Mucosa of rectum (tissue), 2 donors: ENCODE data around the gene OR2V1.
"Not testable (repeated sequence)": the region's sequence is repeated elsewhere in the genome, so short reads cannot be mapped to it uniquely, and the experiment has no call there.

ENCODE experiments used
- H3K27ac ChIP-seq, 2 donors: one replicate each; pipeline ENCODE4 v1.7.0; 2013; ENCODE audit warnings: inconsistent platforms in 2 of 2, low read depth in 2 of 2, low read length in 2 of 2
- H3K27me3 ChIP-seq, 2 donors: one replicate each; pipeline ENCODE4 v1.7.0; 2013; ENCODE audit warnings: low read length in 2 of 2; ENCODE audit not compliant: control insufficient read depth in 2 of 2, insufficient read depth in 2 of 2
- H3K36me3 ChIP-seq, 2 donors: one replicate each; pipeline ENCODE4 v1.7.0; 2013; ENCODE audit warnings: low read length in 2 of 2; ENCODE audit not compliant: control insufficient read depth in 2 of 2, insufficient read depth in 2 of 2
- H3K4me1 ChIP-seq, 2 donors: one replicate each; pipeline ENCODE4 v1.7.0; 2013; ENCODE audit warnings: low read length in 2 of 2, mild to moderate bottlenecking in 1 of 2; ENCODE audit not compliant: control insufficient read depth in 2 of 2, insufficient read depth in 2 of 2
- H3K4me3 ChIP-seq, 2 donors: one replicate each; pipeline ENCODE4 v1.7.0; 2013; ENCODE audit warnings: low read length in 2 of 2
- H3K9ac ChIP-seq, 2 donors: one replicate each; pipeline ENCODE4 v1.7.0; 2013; ENCODE audit warnings: low read length in 2 of 2, low read depth in 1 of 2, mild to moderate bottlenecking in 1 of 2
- H3K9me3 ChIP-seq, 2 donors: one replicate each; pipeline ENCODE4 v1.7.0; 2013; ENCODE audit warnings: low read length in 2 of 2; ENCODE audit not compliant: control insufficient read depth in 2 of 2
- donor health status: healthy.
- donor health status: Normal muscosa, but diverticular disease.

Gene OR2V1

GRCh38 chr5:181104606-181105390 lies 26.2 kb downstream of the OR2V1 start:
- not testable (repeated sequence) for H3K9me3 ChIP-seq, H3K9ac ChIP-seq, H3K27ac ChIP-seq, H3K36me3 ChIP-seq, H3K4me3 ChIP-seq, H3K4me1 ChIP-seq
- peaks cover 19 to 21% of the 10 kb centered on the region in 2 donors for H3K27me3 ChIP-seq

GRCh38 chr5:181104259-181104568 lies 26.8 kb downstream of the OR2V1 start:
- not testable (repeated sequence) for H3K27ac ChIP-seq, H3K9me3 ChIP-seq, H3K4me1 ChIP-seq, H3K36me3 ChIP-seq, H3K9ac ChIP-seq, H3K4me3 ChIP-seq
- peaks cover 20 to 27% of the 10 kb centered on the region in 2 donors for H3K27me3 ChIP-seq

- not testable (repeated sequence) for H3K4me3 ChIP-seq, H3K9ac ChIP-seq, H3K27ac ChIP-seq, H3K4me1 ChIP-seq, H3K36me3 ChIP-seq, H3K9me3 ChIP-seq
- H3K27me3 ChIP-seq: peaks cover 20 to 22% of the 10 kb centered on the region in 2 donors
Measured at GRCh38 chr5:181101930-181102674, 28.9 kb downstream of the OR2V1 start.

- peaks cover 18% of the 10 kb centered on the region in 2 donors for H3K27me3 ChIP-seq
- not testable (repeated sequence) for H3K27ac ChIP-seq, H3K4me1 ChIP-seq, H3K9ac ChIP-seq, H3K9me3 ChIP-seq, H3K4me3 ChIP-seq, H3K36me3 ChIP-seq
Measured at GRCh38 chr5:181101030-181101641, 29.8 kb downstream of the OR2V1 start.

DNA sequence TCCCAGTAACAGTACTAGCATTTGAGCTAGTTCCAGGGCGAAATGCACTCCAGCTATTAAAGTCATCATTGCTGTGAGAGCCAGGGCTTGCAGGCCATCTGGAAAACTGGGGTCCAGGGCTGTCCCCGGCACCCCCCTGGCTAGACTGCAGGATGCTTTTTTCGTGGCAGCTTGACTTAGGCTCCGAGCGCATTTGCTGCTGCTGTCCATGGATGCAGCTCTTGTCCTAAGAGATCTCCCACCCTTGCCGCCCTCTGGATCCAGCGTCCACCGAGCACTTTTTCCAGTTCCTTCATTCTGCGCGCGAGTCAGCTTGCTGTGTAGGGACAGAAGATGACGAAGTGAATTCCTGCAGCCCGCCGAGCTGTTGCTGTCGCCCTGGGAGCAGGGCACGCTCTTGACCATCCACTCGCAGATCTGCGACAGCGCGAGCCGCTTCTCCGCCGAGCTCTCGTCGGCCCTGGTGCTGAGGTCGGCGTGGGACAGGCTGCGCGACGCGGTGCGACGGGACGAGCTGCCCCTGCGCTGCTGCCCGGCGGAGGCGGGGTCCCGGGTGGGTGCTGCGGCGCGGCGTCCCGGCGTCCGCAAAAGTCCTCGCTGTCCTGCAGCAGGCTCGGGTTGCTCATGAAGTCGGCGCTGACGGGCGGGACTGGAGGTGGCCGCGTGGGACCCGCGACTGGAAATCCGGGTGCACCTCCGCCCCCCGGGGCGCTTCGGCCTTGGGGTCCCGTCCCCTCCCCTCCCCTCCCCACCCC lies 30.7 kb downstream of the OR2V1 start:
- Histone ChIP-seq H3K9ac (no peak overlapping the region), H3K27me3 (peaks cover 18% of the 10 kb centered on the region in 2 donors), H3K9me3 (no peaks in the 10 kb centered on the region), H3K36me3 (no peaks in the 10 kb centered on the region), H3K4me1 (no peaks in the 10 kb centered on the region), H3K4me3 (no peak overlapping the region), H3K27ac (no peak overlapping the region)

GRCh38 chr5:181099602-181100086 lies 31.3 kb downstream of the OR2V1 start:
- H3K36me3 ChIP-seq: no peaks in the 10 kb centered on the region
- H3K9me3 ChIP-seq: no peaks in the 10 kb centered on the region
- no peaks in the 10 kb centered on the region for H3K4me1 ChIP-seq
- H3K27ac ChIP-seq: no peak overlapping the region
- no peak overlapping the region for H3K9ac ChIP-seq
- H3K27me3 ChIP-seq: peaks cover 18% of the 10 kb centered on the region in 2 donors
- H3K4me3 ChIP-seq: no peak overlapping the region

- no peak overlapping the region for H3K27ac ChIP-seq
- H3K27me3 ChIP-seq: peaks cover 18% of the 10 kb centered on the region in 2 donors
- H3K4me1 ChIP-seq: no peaks in the 10 kb centered on the region
- no peaks in the 10 kb centered on the region for H3K9me3 ChIP-seq
- no peak overlapping the region for H3K9ac ChIP-seq
- H3K4me3 ChIP-seq: no peak overlapping the region
- no peaks in the 10 kb centered on the region for H3K36me3 ChIP-seq
Measured at GRCh38 chr5:181098762-181099601, 32.0 kb downstream of the OR2V1 start.

GRCh38 chr5:181097759-181098491 lies 33.0 kb downstream of the OR2V1 start:
- not testable (repeated sequence) for H3K9me3 ChIP-seq, H3K4me1 ChIP-seq, H3K4me3 ChIP-seq, H3K27ac ChIP-seq, H3K36me3 ChIP-seq, H3K9ac ChIP-seq
- H3K27me3 ChIP-seq: peaks cover 18% of the 10 kb centered on the region in 2 donors

- H3K4me1 ChIP-seq, H3K9ac ChIP-seq, H3K9me3 ChIP-seq, H3K27ac ChIP-seq, H3K36me3 ChIP-seq, H3K4me3 ChIP-seq: not testable (repeated sequence)
- H3K27me3 ChIP-seq: peaks cover 18% of the 10 kb centered on the region in 2 donors
Measured at GRCh38 chr5:181097383-181097753, 33.6 kb downstream of the OR2V1 start.
